Measurements from ENCODE around the gene TMEM213.

DNA sequence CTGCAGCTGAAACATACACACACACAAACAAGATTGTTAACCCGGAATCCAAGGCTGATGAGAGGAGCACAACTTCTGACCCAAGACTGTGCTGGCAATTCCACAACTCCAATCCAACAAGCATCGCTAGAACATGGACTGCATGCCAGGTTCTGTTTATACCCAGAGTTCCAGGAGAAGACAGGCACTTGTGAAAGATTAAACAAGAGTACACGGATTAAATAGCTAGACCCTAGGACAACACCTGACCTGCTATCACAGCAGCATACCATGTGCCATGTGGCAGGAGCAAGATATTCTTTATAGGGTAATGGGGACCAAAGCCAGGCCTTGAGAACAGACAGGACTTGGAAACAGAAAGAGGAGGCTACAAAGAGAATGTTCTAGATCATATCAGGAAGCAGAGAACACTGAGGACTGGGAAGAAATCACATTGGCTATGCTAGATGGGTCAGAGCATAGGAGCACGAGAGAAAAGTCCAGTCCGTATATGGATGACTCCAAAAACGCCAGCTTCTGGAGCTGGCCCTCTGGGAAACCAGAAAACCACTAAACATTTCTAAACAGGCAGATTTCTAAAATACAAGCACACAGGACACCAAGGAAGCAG, 83.9 kb downstream of the TMEM213 start:
- TF ChIP-seq, protein P1, sequence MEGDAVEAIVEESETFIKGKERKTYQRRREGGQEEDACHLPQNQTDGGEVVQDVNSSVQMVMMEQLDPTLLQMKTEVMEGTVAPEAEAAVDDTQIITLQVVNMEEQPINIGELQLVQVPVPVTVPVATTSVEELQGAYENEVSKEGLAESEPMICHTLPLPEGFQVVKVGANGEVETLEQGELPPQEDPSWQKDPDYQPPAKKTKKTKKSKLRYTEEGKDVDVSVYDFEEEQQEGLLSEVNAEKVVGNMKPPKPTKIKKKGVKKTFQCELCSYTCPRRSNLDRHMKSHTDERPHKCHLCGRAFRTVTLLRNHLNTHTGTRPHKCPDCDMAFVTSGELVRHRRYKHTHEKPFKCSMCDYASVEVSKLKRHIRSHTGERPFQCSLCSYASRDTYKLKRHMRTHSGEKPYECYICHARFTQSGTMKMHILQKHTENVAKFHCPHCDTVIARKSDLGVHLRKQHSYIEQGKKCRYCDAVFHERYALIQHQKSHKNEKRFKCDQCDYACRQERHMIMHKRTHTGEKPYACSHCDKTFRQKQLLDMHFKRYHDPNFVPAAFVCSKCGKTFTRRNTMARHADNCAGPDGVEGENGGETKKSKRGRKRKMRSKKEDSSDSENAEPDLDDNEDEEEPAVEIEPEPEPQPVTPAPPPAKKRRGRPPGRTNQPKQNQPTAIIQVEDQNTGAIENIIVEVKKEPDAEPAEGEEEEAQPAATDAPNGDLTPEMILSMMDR (IDR thresholded peaks at IDR 0.05): no peak
- no peak for TF ChIP-seq POLR2A (IDR thresholded peaks at IDR 0.05)
